Measurements from ENCODE around the gene DTNB.

DTNB gene

GRCh38 chr2:25517701-25518100, 155.7 kb downstream of the DTNB start:
- TF ChIP-seq SIN3A (IDR thresholded peaks at IDR 0.05; ENCODE audit: borderline replicate concordance, insufficient read depth, low read length), result no peak
- TF ChIP-seq REST (IDR thresholded peaks at IDR 0.05; ENCODE audit: insufficient read depth in 1 of 2, low read depth in 2 of 2, low read length in 2 of 2), result no peak
- TF ChIP-seq TAF1 (IDR thresholded peaks at IDR 0.05; ENCODE audit: borderline replicate concordance, insufficient read depth, low read length), result no peak
- no peak for TF ChIP-seq POLR2AphosphoS5 (IDR thresholded peaks at IDR 0.05; ENCODE audit: low read depth, low read length)
- no peak for TF ChIP-seq FOXP2 (optimal IDR thresholded peaks at IDR 0.05; ENCODE audit: borderline replicate concordance, extremely low read depth, extremely low read length, insufficient read depth)

- TF ChIP-seq SIN3A (IDR thresholded peaks at IDR 0.05; ENCODE audit: borderline replicate concordance, insufficient read depth, low read length), result no peak
- no peak for TF ChIP-seq TAF1 (IDR thresholded peaks at IDR 0.05; ENCODE audit: borderline replicate concordance, insufficient read depth, low read length)
- TF ChIP-seq POLR2AphosphoS5 (IDR thresholded peaks at IDR 0.05; ENCODE audit: low read depth, low read length), result no peak
- no peak for TF ChIP-seq FOXP2 (optimal IDR thresholded peaks at IDR 0.05; ENCODE audit: borderline replicate concordance, extremely low read depth, extremely low read length, insufficient read depth)
- no peak for TF ChIP-seq REST (IDR thresholded peaks at IDR 0.05; ENCODE audit: insufficient read depth in 1 of 2, low read depth in 2 of 2, low read length in 2 of 2)
Measured at GRCh38 chr2:25514043-25514637, 159.2 kb downstream of the DTNB start.

GRCh38 chr2:25512707-25513106, 160.7 kb downstream of the DTNB start:
- TF ChIP-seq POLR2AphosphoS5 (IDR thresholded peaks at IDR 0.05; ENCODE audit: low read depth, low read length), result no peak
- TF ChIP-seq REST (IDR thresholded peaks at IDR 0.05; ENCODE audit: insufficient read depth in 1 of 2, low read depth in 2 of 2, low read length in 2 of 2), result no peak
- no peak for TF ChIP-seq TAF1 (IDR thresholded peaks at IDR 0.05; ENCODE audit: borderline replicate concordance, insufficient read depth, low read length)
- no peak for TF ChIP-seq FOXP2 (optimal IDR thresholded peaks at IDR 0.05; ENCODE audit: borderline replicate concordance, extremely low read depth, extremely low read length, insufficient read depth)
- no peak for TF ChIP-seq SIN3A (IDR thresholded peaks at IDR 0.05; ENCODE audit: borderline replicate concordance, insufficient read depth, low read length)

GRCh38 chr2:25506226-25506625, 167.2 kb downstream of the DTNB start:
- TF ChIP-seq REST (IDR thresholded peaks at IDR 0.05; ENCODE audit: insufficient read depth in 1 of 2, low read depth in 2 of 2, low read length in 2 of 2), result no peak
- TF ChIP-seq TAF1 (IDR thresholded peaks at IDR 0.05; ENCODE audit: borderline replicate concordance, insufficient read depth, low read length), result no peak
- no peak for TF ChIP-seq SIN3A (IDR thresholded peaks at IDR 0.05; ENCODE audit: borderline replicate concordance, insufficient read depth, low read length)
- TF ChIP-seq FOXP2 (optimal IDR thresholded peaks at IDR 0.05; ENCODE audit: borderline replicate concordance, extremely low read depth, extremely low read length, insufficient read depth), result no peak
- TF ChIP-seq POLR2AphosphoS5 (IDR thresholded peaks at IDR 0.05; ENCODE audit: low read depth, low read length), result no peak

All from PFSK-1 (cell line).